Cardiac fibroblast (primary cell): ENCODE data around the gene ST6GALNAC5.

Experiments
- DNase-seq, 2 donors: peaks; one replicate each; pipeline versions ENCODE4 v3.0.0 to v3.0.0-alpha.2; 2010; ENCODE audit warnings: low read depth in 2 of 2
- H3K4me3 ChIP-seq, 2 donors: replicated peaks in 1 of 2; 1 replicate in 1 of 2; 2 replicates in 1 of 2; pipeline ENCODE4 v1.5.1; 2011; ENCODE audit warnings: low read depth in 2 of 2, low read length in 2 of 2, mild to moderate bottlenecking in 2 of 2, moderate library complexity in 1 of 2
- TF ChIP-seq, protein P1 (sequence below): IDR thresholded peaks from one replicate; pipeline ENCODE4 v1.5.1; 2011; ENCODE audit warnings: low read depth, mild to moderate bottlenecking, low read length, inconsistent platforms

The ST6GALNAC5 gene

DNA sequence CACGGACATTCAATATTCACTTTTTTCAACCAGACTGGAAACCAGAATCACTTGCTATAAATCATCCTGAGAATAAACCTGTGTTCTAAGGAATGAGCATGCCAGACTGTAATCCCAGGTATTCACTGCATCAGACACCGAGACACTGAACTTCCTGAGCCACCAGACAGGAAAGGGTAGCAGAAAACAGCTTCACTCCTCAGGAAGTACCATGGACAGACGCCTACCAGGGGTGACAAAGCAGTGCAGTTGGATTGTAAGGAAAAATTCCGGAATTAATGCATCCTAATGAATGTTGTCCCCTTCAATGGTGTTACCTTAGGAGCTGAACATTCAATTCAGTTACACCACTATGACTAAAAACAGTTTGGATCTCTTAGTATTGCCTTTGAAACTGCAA is 195.8 kb downstream of the ST6GALNAC5 start:
- H3K4me3 ChIP-seq = no peak overlapping the region
- TF ChIP-seq, protein P1, sequence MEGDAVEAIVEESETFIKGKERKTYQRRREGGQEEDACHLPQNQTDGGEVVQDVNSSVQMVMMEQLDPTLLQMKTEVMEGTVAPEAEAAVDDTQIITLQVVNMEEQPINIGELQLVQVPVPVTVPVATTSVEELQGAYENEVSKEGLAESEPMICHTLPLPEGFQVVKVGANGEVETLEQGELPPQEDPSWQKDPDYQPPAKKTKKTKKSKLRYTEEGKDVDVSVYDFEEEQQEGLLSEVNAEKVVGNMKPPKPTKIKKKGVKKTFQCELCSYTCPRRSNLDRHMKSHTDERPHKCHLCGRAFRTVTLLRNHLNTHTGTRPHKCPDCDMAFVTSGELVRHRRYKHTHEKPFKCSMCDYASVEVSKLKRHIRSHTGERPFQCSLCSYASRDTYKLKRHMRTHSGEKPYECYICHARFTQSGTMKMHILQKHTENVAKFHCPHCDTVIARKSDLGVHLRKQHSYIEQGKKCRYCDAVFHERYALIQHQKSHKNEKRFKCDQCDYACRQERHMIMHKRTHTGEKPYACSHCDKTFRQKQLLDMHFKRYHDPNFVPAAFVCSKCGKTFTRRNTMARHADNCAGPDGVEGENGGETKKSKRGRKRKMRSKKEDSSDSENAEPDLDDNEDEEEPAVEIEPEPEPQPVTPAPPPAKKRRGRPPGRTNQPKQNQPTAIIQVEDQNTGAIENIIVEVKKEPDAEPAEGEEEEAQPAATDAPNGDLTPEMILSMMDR = no peak
- peak in 1 of 2 donors; percentile 5 for DNase-seq

DNA sequence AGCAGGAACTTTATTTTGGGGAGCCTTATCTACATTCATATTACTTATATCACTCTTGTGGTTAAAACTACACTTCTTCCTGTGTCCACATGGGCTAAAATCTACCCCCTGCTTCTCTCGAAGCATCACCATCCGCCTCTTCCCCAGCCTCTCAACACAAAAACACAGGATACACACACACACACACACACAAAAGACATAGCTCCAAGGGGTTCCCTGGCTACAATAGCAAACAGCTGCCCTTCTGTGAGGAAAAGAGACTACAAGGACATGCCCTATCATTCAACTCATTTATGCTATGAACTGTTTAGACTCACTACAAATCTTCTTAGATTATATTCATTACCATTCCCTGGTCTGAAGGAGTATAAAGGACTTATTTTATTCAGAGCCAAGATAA is 197.0 kb downstream of the ST6GALNAC5 start:
- no peak for DNase-seq
- TF ChIP-seq, protein P1 = no peak
- H3K4me3 ChIP-seq = no peak overlapping the region

GRCh38 chr1:77065693-77066342 is 198.5 kb downstream of the ST6GALNAC5 start:
- TF ChIP-seq, protein P1 = no peak
- H3K4me3 ChIP-seq = no peak overlapping the region
- no peak for DNase-seq

- TF ChIP-seq, protein P1 = no peak
- no peak overlapping the region for H3K4me3 ChIP-seq
- DNase-seq = no peak
Observed at GRCh38 chr1:77068013-77068412, 200.7 kb downstream of the ST6GALNAC5 start.

DNA sequence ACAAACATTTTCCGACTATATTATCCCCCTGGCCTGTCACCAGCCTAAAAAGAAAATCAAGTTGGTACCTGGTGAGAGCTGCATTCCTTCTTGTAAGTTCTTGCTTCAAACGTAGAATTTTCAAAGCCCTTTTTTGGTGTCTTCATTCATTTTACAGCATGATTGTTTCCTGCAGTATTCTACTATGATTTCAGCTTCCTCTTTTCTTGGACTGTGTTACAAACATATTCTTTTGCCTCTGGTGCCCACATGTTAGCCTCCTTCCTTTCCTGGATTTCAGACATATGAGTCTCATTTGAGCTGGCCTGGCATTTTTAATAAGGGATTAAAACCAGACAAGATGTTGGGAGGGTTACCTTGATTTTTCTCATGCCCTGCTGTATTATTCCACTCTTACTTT is 209.5 kb downstream of the ST6GALNAC5 start:
- TF ChIP-seq, protein P1 = no peak
- H3K4me3 ChIP-seq = no peak overlapping the region
- DNase-seq = no peak

DNA sequence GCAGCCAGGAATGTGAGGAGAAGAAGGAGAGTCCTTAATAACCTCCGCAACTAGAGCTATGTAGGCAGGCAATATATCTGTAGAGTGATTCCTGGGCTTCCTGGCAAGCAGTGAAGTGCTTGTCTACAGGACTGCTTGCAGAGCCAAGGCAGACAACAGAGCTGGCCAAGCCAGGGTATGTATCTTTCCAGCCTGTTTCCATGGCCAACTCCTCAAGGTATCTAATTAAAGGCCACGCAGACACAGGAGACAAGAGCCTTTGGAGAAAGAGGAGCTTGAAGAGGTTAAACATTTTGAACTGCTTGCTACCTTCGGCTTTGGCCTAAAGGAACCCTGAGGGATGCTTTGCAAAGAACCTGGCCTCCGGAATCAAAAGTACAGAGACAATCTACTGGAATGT is 214.6 kb downstream of the ST6GALNAC5 start:
- no peak overlapping the region for H3K4me3 ChIP-seq
- no peak for DNase-seq
- TF ChIP-seq, protein P1 = no peak

DNA sequence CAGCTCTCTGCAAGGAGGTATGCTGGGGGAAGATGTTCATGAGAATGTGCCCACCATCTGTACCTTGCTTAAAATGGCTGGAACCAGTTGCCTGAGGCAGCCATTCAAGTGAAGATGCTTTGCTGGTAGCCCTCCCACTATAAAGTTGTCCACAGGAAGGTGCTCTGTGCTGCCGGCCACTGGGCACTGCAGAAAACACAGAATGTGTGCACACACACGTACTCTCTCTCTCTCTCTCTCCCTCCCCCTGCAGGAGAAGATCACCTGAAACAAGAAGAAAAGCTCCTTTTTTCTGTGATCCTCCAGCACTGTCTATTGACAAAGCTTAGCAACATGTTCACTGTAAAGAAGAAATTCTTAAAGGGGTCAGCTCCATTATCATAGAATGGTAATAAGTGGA is 217.2 kb downstream of the ST6GALNAC5 start:
- TF ChIP-seq, protein P1 = no peak
- DNase-seq = no peak
- H3K4me3 ChIP-seq = no peak overlapping the region
